Measurements from ENCODE around the gene S100A14.
A peak's percentile ranks its signal among the peaks of the same experiment; 100 is the strongest.
"Not testable (repeated sequence)": the region's sequence is repeated elsewhere in the genome, so short reads cannot be mapped to it uniquely, and the experiment has no call there.

Gene S100A14

DNA sequence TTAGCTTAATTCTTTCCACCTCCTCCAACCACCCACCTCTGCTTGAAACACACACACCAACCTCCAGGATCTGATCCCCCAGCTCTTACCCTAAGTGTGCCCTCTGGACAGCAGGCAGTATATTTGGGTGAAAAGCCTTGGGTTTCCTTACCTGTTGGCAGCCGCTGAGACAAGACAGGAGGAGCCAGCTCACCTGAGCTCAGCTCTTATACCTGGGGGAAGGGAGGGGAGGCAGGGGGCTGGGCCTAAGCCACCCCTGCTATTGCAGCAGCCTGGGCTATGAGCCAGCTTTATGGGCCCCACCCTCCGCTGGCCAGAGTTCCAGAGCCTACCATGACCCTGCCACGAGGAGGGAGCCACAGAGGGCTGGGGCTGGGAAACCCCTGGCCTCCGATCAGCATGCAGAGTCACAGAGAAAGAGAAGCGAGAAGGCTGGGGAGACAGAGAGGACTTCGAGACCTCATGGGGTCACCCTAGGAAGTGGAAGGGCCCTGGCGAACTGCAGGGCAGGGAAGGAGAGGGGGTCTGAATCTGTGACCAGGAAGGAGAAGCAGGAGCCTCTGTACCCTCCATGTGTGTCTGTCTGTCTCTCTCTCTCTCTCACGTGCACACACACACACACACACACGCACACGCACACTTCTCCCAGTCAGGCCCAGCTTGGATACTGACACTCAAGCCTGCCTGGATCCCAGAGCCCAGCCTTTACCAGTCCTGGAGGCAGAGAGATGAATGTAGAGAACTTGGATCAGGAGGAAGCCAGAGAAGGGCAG lies at the start of gene S100A14:
S100A14 (minus strand) TSS at position 182 of the 773 bp plus-strand sequence. CDS start 467 bp downstream, outside the sequence.
- no peak for DNase-seq

- no peak for DNase-seq
Measured at GRCh38 chr1:153663211-153663610, 47.1 kb upstream of the S100A14 start.

DNA sequence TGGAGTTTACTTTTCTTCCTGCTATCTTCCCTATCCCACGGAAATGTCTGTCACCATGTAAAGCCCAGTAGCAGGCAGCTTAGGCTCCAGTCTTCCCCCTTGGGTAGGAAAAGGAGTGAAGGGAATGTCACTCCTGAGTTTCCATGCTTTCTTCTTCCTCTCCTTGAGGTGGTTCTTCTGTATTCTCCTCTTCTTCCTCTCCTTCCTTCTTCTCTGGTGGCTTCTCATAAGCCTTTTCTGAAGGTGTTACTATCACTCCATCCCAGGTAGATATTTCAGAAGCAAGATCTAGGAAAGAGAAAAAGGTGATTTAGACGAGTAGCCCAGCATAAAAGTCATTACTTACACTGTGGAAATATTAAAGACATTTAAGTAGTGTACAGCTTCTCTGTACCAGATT lies 46.1 kb upstream of the S100A14 start:
- no peak for DNase-seq

- DNase-seq = no peak
Measured at GRCh38 chr1:153661111-153661708, 45.1 kb upstream of the S100A14 start.

- no peak for DNase-seq
Measured at GRCh38 chr1:153659656-153660055, 43.5 kb upstream of the S100A14 start.

- DNase-seq = no peak
Measured at GRCh38 chr1:153659175-153659534, 43.0 kb upstream of the S100A14 start.

DNA sequence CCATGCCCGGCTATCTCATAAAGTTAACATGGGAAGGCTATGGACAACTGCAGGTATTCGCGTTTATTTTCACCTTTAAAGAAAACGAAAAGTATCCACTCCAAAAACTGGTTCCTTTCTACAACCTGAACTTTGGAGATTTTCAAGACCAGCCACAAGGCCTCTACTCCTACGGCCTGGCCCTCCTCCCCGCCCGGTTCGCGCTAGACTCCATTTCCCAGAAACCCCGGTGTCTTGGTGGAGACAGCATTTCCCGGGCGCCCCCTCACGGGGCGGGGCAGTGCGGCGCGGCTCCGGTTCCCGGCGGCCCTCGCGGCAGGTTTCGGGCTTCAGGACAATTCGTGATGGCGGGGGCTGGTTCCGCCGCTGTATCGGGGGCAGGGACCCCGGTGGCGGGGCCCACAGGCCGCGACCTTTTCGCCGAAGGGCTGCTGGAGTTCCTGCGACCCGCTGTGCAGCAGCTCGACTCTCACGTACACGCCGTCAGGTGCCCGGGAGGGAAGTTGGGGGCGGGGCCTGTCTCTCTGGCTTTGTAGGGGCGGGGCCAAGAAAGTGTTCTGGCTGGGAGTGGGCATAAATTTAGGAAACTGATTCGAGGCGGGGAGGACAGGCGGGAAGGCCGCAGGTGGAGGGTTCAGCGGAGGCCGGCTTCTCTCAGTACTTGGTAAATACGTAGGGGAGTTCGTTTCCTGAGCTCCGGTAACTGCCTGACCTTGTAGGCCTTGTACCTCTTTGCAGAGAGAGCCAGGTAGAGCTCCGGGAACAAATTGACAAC lies 42.5 kb upstream of the S100A14 start, which contains the start of gene SNAPIN:
SNAPIN (plus strand) TSS at position 304 of the 775 bp plus-strand sequence; CDS start at position 345, 41 bp downstream.
- peak; percentile 90 for DNase-seq

GRCh38 chr1:153655333-153655732 lies 39.2 kb upstream of the S100A14 start:
- DNase-seq = no peak

- DNase-seq = no peak
Measured at GRCh38 chr1:153652805-153653500, 36.8 kb upstream of the S100A14 start.

DNA sequence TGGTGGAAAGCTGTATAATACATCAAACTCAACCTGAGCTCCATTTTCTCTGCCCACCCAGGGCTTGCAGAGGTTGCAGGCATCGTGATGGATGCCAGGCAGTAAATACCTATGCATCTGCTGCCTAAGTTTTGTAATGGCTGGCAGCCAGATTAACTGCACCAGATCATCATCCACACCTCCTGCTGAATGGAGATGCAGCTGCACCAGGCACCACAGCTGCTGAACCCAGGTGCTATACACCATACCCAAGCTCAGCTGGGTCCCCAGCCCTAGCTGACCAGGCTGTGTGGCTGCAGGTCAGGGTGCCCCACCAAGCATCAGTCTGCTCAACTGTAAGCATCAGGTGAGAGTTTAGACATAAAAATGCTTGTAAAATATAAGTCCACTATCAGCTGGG lies 35.6 kb upstream of the S100A14 start:
- DNase-seq = no peak

DNA sequence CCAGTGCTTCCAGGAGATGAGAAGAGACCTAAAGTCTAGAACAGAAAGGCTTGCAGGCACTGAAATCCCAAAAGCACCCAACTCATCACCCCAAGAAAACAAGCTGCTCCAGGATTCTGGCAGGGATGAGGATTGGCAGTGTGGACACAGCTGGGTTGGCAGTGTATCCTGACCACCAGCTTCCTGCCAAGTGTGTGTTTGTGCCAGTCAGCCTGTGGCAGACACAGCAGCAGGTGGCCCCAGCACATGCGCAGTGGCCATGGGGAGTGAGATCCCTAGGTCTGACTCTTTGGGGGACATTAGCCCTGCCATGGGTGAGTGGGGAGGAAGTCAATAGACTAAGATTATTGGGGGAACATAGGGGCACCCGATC lies 33.7 kb upstream of the S100A14 start:
- DNase-seq = peak; percentile 80

GRCh38 chr1:153649137-153649862 lies 33.2 kb upstream of the S100A14 start:
- DNase-seq = no peak

DNA sequence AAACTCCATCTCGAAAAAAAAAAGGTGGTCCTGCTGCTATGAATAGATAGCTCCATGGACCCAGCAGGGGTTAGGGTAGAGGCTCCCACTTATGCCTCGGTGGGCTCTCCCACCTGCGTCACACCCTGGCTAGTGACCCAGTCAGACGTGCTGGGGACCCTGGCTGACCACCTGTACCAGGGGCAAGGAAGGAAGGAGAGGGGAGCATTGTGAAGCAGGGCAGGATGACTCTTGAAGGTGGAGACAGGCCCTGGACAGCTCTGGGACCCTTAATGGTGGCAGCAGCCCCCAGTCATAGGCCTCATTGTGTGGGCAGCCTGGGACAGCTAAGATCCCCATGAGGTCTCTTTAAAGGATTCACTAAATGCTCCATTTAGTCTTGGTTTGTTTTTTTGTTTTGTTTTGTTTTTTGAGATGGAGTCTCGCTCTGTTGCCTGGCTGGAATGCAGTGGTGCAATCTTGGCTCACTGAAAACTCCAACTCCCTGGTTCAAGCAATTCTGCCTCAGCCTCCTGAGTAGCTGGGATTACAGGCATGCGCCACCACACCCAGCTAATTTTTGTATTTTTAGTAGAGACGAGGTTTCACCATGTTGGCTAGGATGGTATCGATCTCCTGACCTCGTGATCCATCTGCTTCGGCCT lies 32.0 kb upstream of the S100A14 start:
- no peak for DNase-seq

GRCh38 chr1:153647346-153647714 lies 31.2 kb upstream of the S100A14 start:
- DNase-seq = no peak

- DNase-seq = no peak
Measured at GRCh38 chr1:153646672-153647345, 30.7 kb upstream of the S100A14 start.

DNA sequence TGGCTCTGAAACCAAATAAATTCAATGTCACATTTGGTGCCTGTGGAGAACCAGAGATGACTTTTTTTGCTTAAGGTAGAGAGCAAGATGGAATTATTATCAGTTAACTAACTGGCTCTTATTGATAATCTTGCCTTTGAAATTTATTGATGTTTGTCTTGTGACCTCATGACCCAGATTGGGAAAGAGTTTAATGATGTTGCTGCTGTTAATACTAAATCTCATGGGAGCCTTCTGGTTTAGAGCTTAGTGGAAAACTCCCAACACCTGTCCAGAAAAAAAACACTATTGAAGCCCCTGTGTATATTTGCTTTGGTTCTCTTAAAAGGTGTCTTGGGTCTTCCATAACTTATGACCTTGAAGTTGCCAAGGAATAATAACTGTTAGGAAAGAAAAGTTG lies 27.7 kb upstream of the S100A14 start:
- DNase-seq = no peak

DNA sequence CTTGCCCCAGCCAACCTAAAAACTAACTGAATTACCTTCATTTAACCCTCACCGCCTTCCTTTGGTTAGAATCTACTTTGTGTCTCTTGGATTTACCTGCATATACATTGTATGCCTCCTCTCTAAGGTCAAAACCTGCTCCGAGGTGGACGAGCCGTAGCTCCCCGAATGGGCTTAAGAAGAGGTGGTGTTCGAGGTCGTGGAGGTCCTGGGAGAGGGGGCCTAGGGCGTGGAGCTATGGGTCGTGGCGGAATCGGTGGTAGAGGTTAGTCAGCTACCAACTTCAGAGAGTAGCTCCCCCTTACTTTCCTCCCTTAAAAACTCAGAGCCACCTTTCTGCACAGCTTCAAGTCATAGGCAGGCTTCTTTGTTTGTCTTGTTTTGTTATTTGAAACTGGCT lies 27.0 kb upstream of the S100A14 start:
- DNase-seq = no peak

- DNase-seq = no peak
Measured at GRCh38 chr1:153642161-153642560, 26.0 kb upstream of the S100A14 start.

- DNase-seq = no peak
Measured at GRCh38 chr1:153640861-153641260, 24.7 kb upstream of the S100A14 start.

- not testable (repeated sequence) for DNase-seq
Measured at GRCh38 chr1:153640213-153640612, 24.1 kb upstream of the S100A14 start.

GRCh38 chr1:153639280-153639679 lies 23.2 kb upstream of the S100A14 start:
- DNase-seq = no peak

Data from midbrain (tissue), 1 donor.